A549 (cell line): ENCODE results near the gene TEX2.

ENCODE experiments used
- CEBPB ChIP-seq, 2 experiments: fragments of >200 bp in 1 of 2; sonication (Bioruptor Twin) in 1 of 2; formaldehyde crosslinking in 1 of 2; IDR thresholded peaks; 2 replicates each; pipeline ENCODE4 v1.6.1; 2012 to 2016
- FOXS1 ChIP-seq: fragments of 250-450 bp; sonication (Bioruptor Pico); IDR thresholded peaks from 2 replicates; pipeline ENCODE4 v1.5.0; 2020; ENCODE audit warnings: mild to moderate bottlenecking, moderate library complexity
- HDAC2 ChIP-seq: fragments of 200-600 bp; sonication (generic); IDR thresholded peaks from 2 replicates; pipeline ENCODE4 v1.6.1; 2016
- KDM1A ChIP-seq: fragments of 200-600 bp; sonication (generic); IDR thresholded peaks from 2 replicates; pipeline ENCODE4 v1.6.1; 2016; ENCODE audit warnings: low read depth, mild to moderate bottlenecking
- NFE2L2 ChIP-seq: fragments of 150-350 bp; conservative IDR thresholded peaks from 2 replicates; pipeline ENCODE4 v1.6.1; 2014; ENCODE audit warnings: low read length
- RARB ChIP-seq: fragments of 250-450 bp; sonication (Bioruptor Pico); IDR thresholded peaks from 2 replicates; pipeline ENCODE4 v1.8.0; 2021; ENCODE audit warnings: mild to moderate bottlenecking, moderate library complexity
- TF ChIP-seq, protein P1 (sequence below): fragments of >200 bp; sonication (Bioruptor Twin); formaldehyde crosslinking; IDR thresholded peaks from 3 replicates; pipeline ENCODE4 v1.5.1; 2016

DNA sequence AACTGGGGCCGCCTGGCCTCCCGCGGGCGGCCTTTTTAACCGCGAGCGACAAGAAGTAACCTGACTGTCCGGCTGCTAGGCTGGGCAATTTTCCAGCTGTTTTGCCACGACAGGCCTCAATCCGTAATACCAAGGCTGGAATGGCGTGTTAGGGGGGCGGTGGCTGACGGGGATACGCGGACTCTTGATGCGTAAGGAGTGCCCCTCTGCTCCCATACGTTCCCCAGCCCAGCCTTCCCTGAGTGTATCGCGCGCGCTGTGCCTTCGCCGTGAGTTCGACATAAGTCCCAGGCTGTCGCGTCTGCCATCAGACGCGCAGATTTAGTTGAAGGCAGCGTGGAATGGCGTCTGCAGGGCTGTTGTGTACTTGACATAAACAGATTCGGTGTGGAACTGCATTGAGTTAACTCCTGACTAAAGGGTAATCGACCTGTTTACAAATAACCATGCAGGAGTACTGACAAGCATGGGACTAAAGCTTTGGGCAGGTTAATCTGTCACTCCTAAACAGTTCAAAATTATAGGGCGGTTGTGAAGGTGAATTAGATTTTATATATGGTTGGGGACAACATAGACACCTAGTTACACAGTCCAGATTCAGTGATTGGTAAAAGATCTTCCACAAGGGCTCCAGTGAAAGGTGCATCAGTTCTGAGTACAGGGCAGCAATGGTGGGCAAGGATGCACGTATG lies 116.5 kb downstream of the TEX2 start:
- TF ChIP-seq FOXS1 (CRISPR knock-in tag) (no peak), RARB (CRISPR knock-in tag) (no peak; the same call in 1 of the 2 replicates), NFE2L2 (no peak), KDM1A (peak; percentile 15; the same call in 1 of the 2 replicates), CEBPB (IDR thresholded peaks at IDR 0.05) (no peak), HDAC2 (no peak)
- TF ChIP-seq, protein P1, sequence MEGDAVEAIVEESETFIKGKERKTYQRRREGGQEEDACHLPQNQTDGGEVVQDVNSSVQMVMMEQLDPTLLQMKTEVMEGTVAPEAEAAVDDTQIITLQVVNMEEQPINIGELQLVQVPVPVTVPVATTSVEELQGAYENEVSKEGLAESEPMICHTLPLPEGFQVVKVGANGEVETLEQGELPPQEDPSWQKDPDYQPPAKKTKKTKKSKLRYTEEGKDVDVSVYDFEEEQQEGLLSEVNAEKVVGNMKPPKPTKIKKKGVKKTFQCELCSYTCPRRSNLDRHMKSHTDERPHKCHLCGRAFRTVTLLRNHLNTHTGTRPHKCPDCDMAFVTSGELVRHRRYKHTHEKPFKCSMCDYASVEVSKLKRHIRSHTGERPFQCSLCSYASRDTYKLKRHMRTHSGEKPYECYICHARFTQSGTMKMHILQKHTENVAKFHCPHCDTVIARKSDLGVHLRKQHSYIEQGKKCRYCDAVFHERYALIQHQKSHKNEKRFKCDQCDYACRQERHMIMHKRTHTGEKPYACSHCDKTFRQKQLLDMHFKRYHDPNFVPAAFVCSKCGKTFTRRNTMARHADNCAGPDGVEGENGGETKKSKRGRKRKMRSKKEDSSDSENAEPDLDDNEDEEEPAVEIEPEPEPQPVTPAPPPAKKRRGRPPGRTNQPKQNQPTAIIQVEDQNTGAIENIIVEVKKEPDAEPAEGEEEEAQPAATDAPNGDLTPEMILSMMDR: no peak
